GM18508 (cell line): ENCODE results near the gene TXN.
"Not testable (repeated sequence)": the region's sequence is repeated elsewhere in the genome, so short reads cannot be mapped to it uniquely, and the experiment has no call there.

Experiments
- ATAC-seq: cut with Tn5 transposase; IDR thresholded peaks from one replicate; pipeline ENCODE4 v1.9.1; 2021; ENCODE audit warnings: moderate number of reproducible peaks; ENCODE audit not compliant: insufficient read depth, unreplicated experiment

Gene TXN

DNA sequence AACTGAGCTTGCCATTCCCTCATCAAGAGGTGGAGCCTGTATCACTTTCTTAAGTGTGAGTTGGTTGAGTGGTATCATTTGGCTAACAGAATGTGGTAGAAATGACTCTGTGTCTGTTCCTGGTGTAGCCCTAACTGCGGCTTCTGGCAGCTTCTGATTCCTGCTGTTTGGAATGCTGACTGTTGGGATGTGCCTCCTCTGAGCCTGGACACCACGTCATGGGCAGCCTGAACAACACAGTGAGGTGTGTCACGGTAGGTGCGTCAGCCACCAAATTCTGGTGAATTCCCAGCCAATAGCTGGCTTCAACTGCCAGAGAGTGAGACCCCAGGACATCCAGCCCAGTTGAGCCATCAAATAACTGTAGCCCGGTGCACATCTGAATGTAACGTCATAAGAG, 42.2 kb downstream of the TXN start:
- ATAC-seq, result no peak

DNA sequence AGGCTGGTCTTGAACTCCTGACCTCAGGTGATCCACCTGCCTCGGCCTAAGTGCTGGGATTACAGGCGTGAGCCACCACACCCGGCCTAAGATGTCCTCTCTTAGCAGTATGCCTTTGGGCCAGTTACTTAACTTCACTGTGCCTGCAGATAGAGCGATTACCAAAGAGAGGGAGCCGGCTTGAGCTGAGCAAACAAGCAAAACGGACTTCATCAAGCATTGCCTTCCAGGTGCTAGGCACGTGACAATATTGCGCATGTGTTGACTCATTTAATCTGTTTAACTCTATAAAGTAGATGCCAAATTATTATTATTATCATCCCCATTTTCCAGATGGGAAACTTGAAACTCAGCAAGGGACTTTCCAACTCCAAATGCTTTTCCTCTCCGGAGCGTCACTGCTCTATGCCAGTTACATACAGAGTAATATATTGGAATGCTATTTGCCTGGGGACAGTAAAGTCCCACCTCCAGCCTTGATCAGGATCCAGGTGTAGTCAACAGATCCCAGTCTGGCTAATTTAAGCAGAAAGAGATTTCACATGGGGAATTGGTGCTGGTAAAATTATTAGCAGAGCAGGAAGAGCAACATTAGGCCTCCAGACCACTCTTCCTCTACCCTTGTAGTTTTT, 42.8 kb downstream of the TXN start:
- no peak for ATAC-seq

DNA sequence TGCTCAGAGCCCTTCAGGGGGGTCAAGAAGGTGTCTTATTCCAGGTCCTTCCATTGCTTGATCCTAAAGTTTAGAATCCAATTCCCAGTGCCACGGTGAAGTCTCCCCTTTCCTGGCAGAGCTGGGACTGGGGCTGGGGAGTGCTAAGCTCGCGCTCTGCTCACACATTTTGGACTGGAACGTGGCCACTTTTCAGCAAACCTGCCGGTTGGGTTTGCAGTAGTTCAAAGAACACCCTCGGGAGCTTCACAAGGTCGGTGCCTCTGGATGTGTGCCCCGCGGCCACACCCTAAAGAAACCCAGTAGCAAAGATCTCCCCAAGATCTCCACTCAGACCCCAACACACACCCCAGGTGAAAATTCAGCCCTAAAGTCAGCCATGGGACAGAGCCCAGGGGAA, 48.3 kb downstream of the TXN start, which contains the start of gene C9orf152:
Gene C9orf152 (minus strand): TSS at position 129 of the 400 bp plus-strand sequence. CDS start 580 bp downstream, outside the sequence.
- ATAC-seq, result no peak

DNA sequence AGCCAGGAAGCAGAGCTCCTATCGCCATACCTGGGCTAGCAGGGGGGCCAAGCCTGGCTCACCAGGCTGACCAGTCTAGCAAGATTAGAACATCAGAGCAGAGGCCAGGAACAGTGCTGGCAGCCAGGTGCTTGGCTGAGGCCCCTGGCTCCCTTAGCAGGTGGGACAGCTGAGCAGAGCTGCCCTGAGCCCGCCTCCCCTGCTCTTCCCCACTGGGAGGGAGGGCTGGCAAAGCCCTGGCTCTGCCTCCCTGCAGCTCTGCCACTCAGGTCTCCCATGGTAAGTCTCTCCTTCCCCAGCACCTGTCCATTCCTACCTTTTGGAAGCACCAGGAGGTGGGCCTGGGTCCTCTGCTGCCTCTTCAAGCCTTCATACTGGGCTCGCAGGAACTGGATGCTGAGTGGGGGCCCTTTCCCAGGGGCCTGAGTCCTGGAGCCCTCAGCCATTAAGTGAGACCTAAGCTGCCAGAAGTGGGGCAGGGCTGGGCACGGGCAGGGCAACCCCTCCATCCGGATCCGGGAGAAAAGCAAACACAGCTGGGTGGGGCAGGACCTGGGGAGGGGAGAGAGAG, 49.2 kb downstream of the TXN start:
- no peak for ATAC-seq

DNA sequence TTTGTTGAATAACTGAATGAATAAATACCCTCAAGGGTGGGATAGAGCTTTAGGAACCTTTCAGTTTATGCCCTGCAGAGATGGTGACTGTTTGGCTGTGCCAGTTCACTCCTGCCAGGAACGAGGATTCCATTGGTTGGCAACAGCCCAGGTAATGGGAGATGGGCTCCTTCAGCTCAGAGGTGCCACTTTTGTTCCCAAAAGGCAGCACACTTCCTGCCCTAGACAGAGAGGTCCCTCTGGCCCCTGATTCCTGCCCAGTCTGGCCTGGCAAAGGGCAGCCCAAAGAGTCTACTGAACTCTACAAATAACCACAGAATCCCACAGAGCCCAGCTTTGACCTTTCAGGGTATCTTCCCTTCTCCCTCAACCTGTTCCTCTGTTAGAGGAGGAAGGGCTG, 49.9 kb downstream of the TXN start:
- no peak for ATAC-seq

DNA sequence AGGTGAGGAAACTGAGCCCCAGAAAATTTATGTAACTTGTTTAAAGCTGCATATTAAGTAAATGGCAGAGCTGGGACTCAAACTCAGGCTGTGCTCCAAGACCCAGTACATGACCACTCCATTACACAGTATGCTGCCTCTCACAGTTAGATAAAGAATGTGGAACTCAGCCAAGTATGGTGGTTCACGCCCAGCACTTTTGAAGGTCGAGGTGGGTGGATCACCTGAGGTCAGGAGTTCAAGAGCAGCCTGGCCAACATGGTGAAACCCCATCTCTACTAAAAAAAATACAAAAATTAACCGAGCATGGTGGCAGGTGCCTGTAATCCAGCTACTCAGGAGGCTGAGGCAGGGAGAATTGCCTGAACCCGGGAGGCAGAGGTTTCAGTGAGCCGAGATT, 50.7 kb downstream of the TXN start:
- not testable (repeated sequence) for ATAC-seq

DNA sequence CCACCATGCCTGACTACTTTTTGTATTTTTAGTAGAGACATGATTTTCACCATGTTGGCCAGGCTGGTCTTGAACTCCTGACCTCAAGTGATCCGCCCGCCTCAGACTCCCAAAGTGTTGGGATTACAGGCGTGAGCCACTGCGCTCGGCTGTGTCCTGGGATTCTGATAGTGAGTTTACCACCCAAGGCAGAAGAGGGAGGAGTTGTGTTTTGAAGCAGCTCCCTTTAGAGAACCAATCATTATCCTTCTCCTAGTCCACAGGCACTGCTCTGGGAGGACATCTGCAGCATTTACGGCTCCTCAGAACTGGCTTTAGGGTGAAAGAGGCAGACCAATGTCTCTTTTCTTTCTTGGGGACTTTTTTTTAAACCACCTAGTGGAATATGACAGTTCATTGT, 54.1 kb downstream of the TXN start:
- ATAC-seq, result no peak

DNA sequence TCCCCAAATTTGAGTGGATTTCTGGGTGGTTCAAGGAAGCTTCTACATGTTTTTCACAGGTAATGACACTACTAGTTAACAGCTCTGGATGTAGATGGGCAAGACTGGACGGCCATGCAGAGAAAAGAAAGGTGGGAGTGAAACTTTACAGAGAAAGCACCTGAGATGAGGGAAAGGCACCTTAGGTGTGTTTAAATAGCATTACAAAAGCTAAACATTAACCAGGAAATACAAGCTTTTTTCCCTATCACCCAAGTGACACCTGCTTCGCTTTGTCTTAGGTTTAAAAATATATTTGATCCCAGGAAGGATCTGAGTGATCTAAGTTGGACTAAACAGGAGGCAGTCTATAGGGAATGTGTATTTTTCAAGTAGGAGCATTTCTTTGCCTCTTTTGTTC, 56.7 kb downstream of the TXN start:
- no peak for ATAC-seq

DNA sequence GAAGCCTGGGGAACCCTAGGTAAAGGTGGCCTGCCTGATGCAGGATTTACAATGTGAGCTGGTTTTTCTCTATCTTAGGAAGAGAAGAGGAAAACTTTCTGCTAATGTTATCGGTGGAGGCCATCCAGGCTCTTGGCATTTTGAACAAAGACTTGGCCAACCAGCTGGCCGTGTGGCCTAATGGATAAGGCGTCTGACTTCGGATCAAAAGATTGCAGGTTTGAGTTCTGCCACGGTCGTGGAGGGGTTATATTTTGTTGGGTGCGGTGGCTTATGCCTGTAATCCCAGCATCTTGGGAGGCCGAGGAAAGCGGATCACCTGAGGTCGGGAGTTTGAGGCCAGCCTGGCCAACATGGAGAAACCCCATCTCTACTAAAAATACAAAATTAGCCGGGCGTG, 58.0 kb downstream of the TXN start:
- ATAC-seq, result no peak

DNA sequence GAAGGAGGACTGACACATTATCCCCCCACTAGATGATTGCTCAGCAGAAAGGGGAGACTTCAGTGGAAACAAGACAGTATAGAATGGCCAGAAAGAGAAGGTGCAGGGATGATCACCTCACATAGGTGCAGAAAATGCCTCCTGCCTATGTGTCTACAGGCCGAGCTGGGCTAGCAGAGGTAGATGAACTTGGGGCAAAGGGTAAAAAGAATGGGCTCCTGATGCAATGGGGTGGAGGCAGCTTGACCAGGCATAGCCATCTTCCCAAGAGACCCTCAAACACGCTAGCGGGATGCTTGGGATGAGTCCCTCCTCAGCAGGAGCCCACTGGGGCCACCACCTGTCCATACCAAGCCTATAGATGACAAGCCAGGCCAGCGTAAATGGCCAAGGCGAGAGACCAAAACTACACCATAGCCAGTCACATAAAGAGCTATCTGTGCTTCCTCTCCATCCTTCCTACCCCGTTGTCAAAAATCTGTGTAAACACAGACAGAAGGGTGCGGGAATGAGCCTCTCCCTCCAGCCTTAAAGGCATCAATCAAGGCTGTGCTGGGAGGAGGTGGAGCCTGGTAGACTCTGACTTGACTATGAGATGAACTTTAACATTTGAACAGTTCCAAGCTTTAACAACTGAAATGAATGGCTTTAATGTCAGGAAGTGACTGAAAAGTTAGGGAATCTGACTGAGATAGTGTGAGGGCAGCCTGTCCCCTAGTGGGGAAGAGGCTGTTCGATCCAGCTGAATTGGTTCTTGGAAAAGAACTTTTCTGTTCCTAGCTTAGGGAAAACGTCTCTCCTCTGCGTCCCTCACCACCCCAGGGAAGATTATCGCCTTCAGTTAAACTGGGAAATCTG, 58.7 kb downstream of the TXN start:
- no peak for ATAC-seq

DNA sequence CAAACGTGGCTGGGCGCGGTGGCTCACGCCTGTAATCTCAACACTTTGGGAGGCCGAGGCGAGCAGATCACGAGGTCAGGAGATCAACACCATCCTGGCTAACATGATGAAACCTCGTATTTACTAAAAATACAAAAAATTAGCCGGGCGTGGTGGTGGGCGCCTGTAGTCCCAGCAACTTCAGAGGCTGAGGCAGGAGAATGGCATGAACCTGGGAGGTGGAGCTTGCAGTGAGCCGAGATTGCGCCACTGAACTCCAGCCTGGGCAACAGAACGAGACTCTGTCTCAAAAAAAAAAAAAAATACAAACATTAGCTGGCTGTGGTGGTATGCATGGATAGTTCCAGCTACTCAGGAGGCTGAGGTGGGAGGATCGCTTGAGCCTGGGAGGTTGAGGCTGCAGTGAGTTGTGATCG, 60.2 kb downstream of the TXN start:
- not testable (repeated sequence) for ATAC-seq
